Naive thymus-derived CD4-positive, alpha-beta T cell (primary cell): ENCODE data around the gene SPRY1. TPM values are rescaled to one million over a fixed set of nuclear protein-coding genes. Genes with fewer than 3 reads are reported as not detected.

ENCODE experiments used
- ATAC-seq: fragments of 150-1000 bp; cut with Tn5 transposase; 2 replicates; pipeline ENCODE4 v1.10.0; 2021; ENCODE audit warnings: mild to moderate bottlenecking, moderate library complexity
- CTCF ChIA-PET: fragments of 350-600 bp; sonication (Branson Sonifier 250); formaldehyde crosslinking; loops from one replicate; lab custom pipeline; 2021; ENCODE audit warnings: antibody characterized with exemption; lab: Charles Lee
- POLR2A ChIA-PET: fragments of 350-600 bp; sonication (Branson Sonifier 250); formaldehyde crosslinking; loops from one replicate; lab custom pipeline; 2021; ENCODE audit warnings: antibody characterized with exemption, inconsistent platforms; lab: Charles Lee
- DNase-seq, 9 donors: peaks; one replicate each; pipeline versions ENCODE4 v3.0.0 to v3.0.0-alpha.2; 2020 to 2022; ENCODE audit warnings: mixed read lengths in 1 of 9
- H3K27ac ChIP-seq: one replicate; pipeline ENCODE4 v1.7.0; 2013; ENCODE audit warnings: mild to moderate bottlenecking, low read depth, low read length, moderate library complexity
- H3K27me3 ChIP-seq, 2 donors: one replicate each; pipeline ENCODE4 v1.7.0; 2013; ENCODE audit warnings: low read length in 2 of 2, mild to moderate bottlenecking in 2 of 2, moderate library complexity in 2 of 2; ENCODE audit not compliant: control insufficient read depth in 2 of 2, insufficient read depth in 2 of 2
- H3K36me3 ChIP-seq, 3 experiments: 1 replicate in 2 of 3; 2 replicates in 1 of 3; pipeline ENCODE4 v1.7.0; 2013; ENCODE audit warnings: low read length in 3 of 3, mild to moderate bottlenecking in 3 of 3, moderate library complexity in 1 of 3; ENCODE audit not compliant: insufficient read depth in 3 of 3, control insufficient read depth in 2 of 3
- H3K4me1 ChIP-seq, 2 donors: one replicate each; pipeline ENCODE4 v1.7.0; 2013; ENCODE audit warnings: low read length in 2 of 2, mild to moderate bottlenecking in 2 of 2, moderate library complexity in 1 of 2; ENCODE audit not compliant: control insufficient read depth in 2 of 2, insufficient read depth in 2 of 2
- H3K4me3 ChIP-seq: 2 replicates; pipeline ENCODE4 v1.7.0; 2013; ENCODE audit warnings: mild to moderate bottlenecking, low read length
- H3K9me3 ChIP-seq, 3 experiments: 1 replicate in 2 of 3; 2 replicates in 1 of 3; pipeline ENCODE4 v1.7.0; 2013; ENCODE audit warnings: low read length in 3 of 3; ENCODE audit not compliant: control insufficient read depth in 2 of 3
- H3K27ac Mint-ChIP-seq, 9 donors: one replicate each; pipeline ENCODE4 v1.8.0; 2020 to 2022; ENCODE audit warnings: mixed read lengths in 9 of 9, mild to moderate bottlenecking in 8 of 9, moderate library complexity in 5 of 9, inconsistent platforms in 2 of 9
- H3K27me3 Mint-ChIP-seq, 5 donors: one replicate each; pipeline ENCODE4 v1.8.0; 2021 to 2022; ENCODE audit warnings: mixed read lengths in 5 of 5, mild to moderate bottlenecking in 1 of 5
- H3K36me3 Mint-ChIP-seq, 5 donors: one replicate each; pipeline ENCODE4 v1.8.0; 2020 to 2022; ENCODE audit warnings: mixed read lengths in 5 of 5, mild to moderate bottlenecking in 3 of 5, inconsistent platforms in 1 of 5
- H3K4me1 Mint-ChIP-seq, 7 donors: one replicate each; pipeline ENCODE4 v1.8.0; 2020 to 2022; ENCODE audit warnings: mixed read lengths in 7 of 7, mild to moderate bottlenecking in 3 of 7, inconsistent platforms in 1 of 7
- H3K4me3 Mint-ChIP-seq, 10 donors: one replicate each; pipeline ENCODE4 v1.8.0; 2020 to 2022; ENCODE audit warnings: mild to moderate bottlenecking in 10 of 10, mixed read lengths in 10 of 10, moderate library complexity in 6 of 10, inconsistent platforms in 2 of 10
- H3K9me3 Mint-ChIP-seq, 11 donors: one replicate each; pipeline ENCODE4 v1.8.0; 2020 to 2022; ENCODE audit warnings: mixed read lengths in 11 of 11, mild to moderate bottlenecking in 4 of 11, inconsistent platforms in 1 of 11, moderate library complexity in 1 of 11
- intact Hi-C, 2 donors: fragments of 100-400 bp; cut with micrococcal nuclease; formaldehyde crosslinking; loops; one replicate each; pipeline ENCODE4 v1.15.1; 2023
- polyA plus RNA-seq, 2 donors: library from polyadenylated mRNA; unstranded; fragments of 300-500 nt; fragmentation: Illumina TruSeq; gene quantifications; one replicate each; pipeline ENCODE4 v1.2.3, GENCODE V29; 2021
- total RNA-seq, 6 experiments: library from RNA in 5 of 6; stranded (reverse) in 5 of 6; gene quantifications; 1 replicate in 5 of 6; 2 replicates in 1 of 6; pipeline ENCODE4 v1.2.3 and lab custom pipeline; 2021 to 2026

SPRY1 gene
- total RNA-seq (10 to 100 TPM in 2 of 5 experiments, 1 to 10 TPM in 3; 2.5 to 20.5 (median 6.2) TPM), polyA plus RNA-seq (1 to 10 TPM; 1.6 to 4.3 TPM), total RNA-seq (lab: John Stamatoyannopoulos, UW) (6.5 reads per million, percentile 28 among the genes with 10 or more reads in this experiment)

- H3K9me3 Mint-ChIP-seq = no peaks in the 10 kb centered on the region
- H3K4me3 Mint-ChIP-seq = peak within 1 kb of the TSS; percentile 81 to 92 (median 88)
- H3K9me3 ChIP-seq = no peaks in the 10 kb centered on the region
- H3K4me1 ChIP-seq = peaks cover 0 to 17% of the 10 kb centered on the region in 2 donors
- H3K4me3 ChIP-seq = peak within 1 kb of the TSS; percentile 69
- CTCF ChIA-PET = interaction anchor here (0.5 kb wide), 2 partner anchors 59 to 215 kb away, joined by 3 to 4 read pairs; no protein-coding TSS in a partner anchor
- intact Hi-C loops = loop anchor here (1.0 to 10.0 kb wide), 12 partner anchors 48 to 1699 kb away; partner anchors contain the start of genes ANXA5 (in 2 of the 2), BBS12 (in 2 of the 2), NUDT6 (in 2 of the 2) and ANKRD50 (in 1 of the 2)
- ATAC-seq (peak; percentile 72), DNase-seq (peak; percentile 22 to 81 (median 72))
- H3K36me3 Mint-ChIP-seq = peaks cover 0 to 7% (median 0%) of the 10 kb centered on the region in 5 donors
- no peaks in the 10 kb centered on the region for H3K36me3 ChIP-seq
- peaks cover 14 to 33% (median 19%) of the 10 kb centered on the region in 7 donors for H3K4me1 Mint-ChIP-seq
- peak within 1 kb of the TSS; percentile 52 for H3K27ac ChIP-seq
- POLR2A ChIA-PET = interaction anchor here (0.8 to 1.3 kb wide), 3 partner anchors 9 to 279 kb away, joined by 3 to 4 read pairs (median 3); no protein-coding TSS in a partner anchor
- H3K27me3 ChIP-seq = no peaks in the 10 kb centered on the region
- H3K27me3 Mint-ChIP-seq = peaks cover 11 to 33% (median 17%) of the 10 kb centered on the region in 5 donors
- peak within 1 kb of the TSS; percentile 13 to 91 (median 70) for H3K27ac Mint-ChIP-seq
These were observed at the start of gene SPRY1 for GRCh38 chr4:123396307-123397143. Gene SPRY1, plus strand, starts transcription at chr4:123396795. Its CDS starts 4,797 bp downstream, at chr4:123401592.

- CTCF ChIA-PET = no interaction called here
- no peak overlapping the region for H3K27ac Mint-ChIP-seq
These were observed 49.6 kb upstream of the SPRY1 start for GRCh38 chr4:123346951-123347350.

GRCh38 chr4:123348946-123349345 lies 47.6 kb upstream of the SPRY1 start:
- Histone ChIP-seq H3K4me1 (no peaks in the 10 kb centered on the region), H3K9me3 (no peaks in the 10 kb centered on the region), H3K36me3 (no peaks in the 10 kb centered on the region), H3K27ac (no peak overlapping the region), H3K27me3 (no peaks in the 10 kb centered on the region), H3K4me3 (no peak overlapping the region)
- H3K9me3 Mint-ChIP-seq = peaks cover 0 to 4% (median 0%) of the 10 kb centered on the region in 11 donors
- no peak for DNase-seq
- ChIA-PET CTCF (no interaction called here), POLR2A (no interaction called here)
- H3K27me3 Mint-ChIP-seq = peaks cover 3 to 36% (median 4%) of the 10 kb centered on the region in 5 donors
- H3K4me3 Mint-ChIP-seq = no peak overlapping the region
- no peaks in the 10 kb centered on the region for H3K36me3 Mint-ChIP-seq
- no peak for ATAC-seq
- intact Hi-C loops = no loop called here
- peaks cover 0 to 13% (median 4%) of the 10 kb centered on the region in 7 donors for H3K4me1 Mint-ChIP-seq
- H3K27ac Mint-ChIP-seq = no peak overlapping the region

More at GRCh38 chr4:123346951-123347350, 49.6 kb upstream of the SPRY1 start:
- no peak overlapping the region for H3K4me3 Mint-ChIP-seq
- Histone ChIP-seq H3K27ac (no peak overlapping the region), H3K9me3 (no peaks in the 10 kb centered on the region), H3K36me3 (no peaks in the 10 kb centered on the region), H3K4me3 (no peak overlapping the region), H3K4me1 (no peaks in the 10 kb centered on the region), H3K27me3 (no peaks in the 10 kb centered on the region)
- no peak for ATAC-seq
- DNase-seq = no peak
- H3K36me3 Mint-ChIP-seq = no peaks in the 10 kb centered on the region
- POLR2A ChIA-PET = no interaction called here
- peaks cover 0 to 4% (median 0%) of the 10 kb centered on the region in 11 donors for H3K9me3 Mint-ChIP-seq
- peaks cover 3 to 36% (median 4%) of the 10 kb centered on the region in 5 donors for H3K27me3 Mint-ChIP-seq
- intact Hi-C loops = no loop called here
- no peaks in the 10 kb centered on the region for H3K4me1 Mint-ChIP-seq

GRCh38 chr4:123349421-123350190 lies 47.0 kb upstream of the SPRY1 start:
- no peak for ATAC-seq
- no peaks in the 10 kb centered on the region for H3K27me3 ChIP-seq
- H3K9me3 Mint-ChIP-seq = peaks cover 0 to 4% (median 0%) of the 10 kb centered on the region in 11 donors
- DNase-seq = no peak
- peaks cover 3 to 36% (median 4%) of the 10 kb centered on the region in 5 donors for H3K27me3 Mint-ChIP-seq
- H3K4me3 ChIP-seq = no peak overlapping the region
- no peak overlapping the region for H3K4me3 Mint-ChIP-seq
- H3K4me1 ChIP-seq = no peaks in the 10 kb centered on the region
- no peaks in the 10 kb centered on the region for H3K9me3 ChIP-seq
- ChIA-PET CTCF (no interaction called here), POLR2A (no interaction called here)
- no peak overlapping the region for H3K27ac ChIP-seq
- no peak overlapping the region for H3K27ac Mint-ChIP-seq
- H3K36me3 Mint-ChIP-seq = no peaks in the 10 kb centered on the region
- peaks cover 0 to 13% (median 4%) of the 10 kb centered on the region in 7 donors for H3K4me1 Mint-ChIP-seq
- intact Hi-C loops = no loop called here
- no peaks in the 10 kb centered on the region for H3K36me3 ChIP-seq

GRCh38 chr4:123350191-123350544 lies 46.4 kb upstream of the SPRY1 start:
- ATAC-seq = no peak
- POLR2A ChIA-PET = no interaction called here

GRCh38 chr4:123350726-123351125 lies 45.9 kb upstream of the SPRY1 start:
- Histone ChIP-seq H3K27ac (no peak overlapping the region), H3K36me3 (no peaks in the 10 kb centered on the region), H3K4me3 (no peak overlapping the region), H3K27me3 (no peaks in the 10 kb centered on the region), H3K9me3 (no peaks in the 10 kb centered on the region), H3K4me1 (no peaks in the 10 kb centered on the region)
- Mint-ChIP-seq H3K9me3 (peaks cover 0 to 4% (median 0%) of the 10 kb centered on the region in 11 donors), H3K4me1 (peaks cover 0 to 13% (median 4%) of the 10 kb centered on the region in 7 donors), H3K27me3 (peaks cover 3 to 36% (median 4%) of the 10 kb centered on the region in 5 donors), H3K4me3 (no peak overlapping the region), H3K36me3 (no peaks in the 10 kb centered on the region), H3K27ac (no peak overlapping the region)
- POLR2A ChIA-PET = no interaction called here
- ATAC-seq (no peak), DNase-seq (no peak)
- CTCF ChIA-PET = no interaction called here
- intact Hi-C loops = no loop called here

More at GRCh38 chr4:123350191-123350544, 46.4 kb upstream of the SPRY1 start:
- Histone ChIP-seq H3K4me1 (no peaks in the 10 kb centered on the region), H3K9me3 (no peaks in the 10 kb centered on the region), H3K36me3 (no peaks in the 10 kb centered on the region), H3K4me3 (no peak overlapping the region), H3K27ac (no peak overlapping the region), H3K27me3 (no peaks in the 10 kb centered on the region)
- CTCF ChIA-PET = no interaction called here
- Mint-ChIP-seq H3K27me3 (peaks cover 3 to 36% (median 4%) of the 10 kb centered on the region in 5 donors), H3K27ac (no peak overlapping the region), H3K9me3 (peaks cover 0 to 4% (median 0%) of the 10 kb centered on the region in 11 donors), H3K4me3 (no peak overlapping the region), H3K4me1 (peaks cover 0 to 13% (median 4%) of the 10 kb centered on the region in 7 donors), H3K36me3 (no peaks in the 10 kb centered on the region)
- no peak for DNase-seq
- intact Hi-C loops = no loop called here
